HG02759 (cell line): ENCODE data around the gene PCDHGA7.
"Not testable (repeated sequence)": the region's sequence is repeated elsewhere in the genome, so short reads cannot be mapped to it uniquely, and the experiment has no call there.

Experiments used
- ATAC-seq: cut with Tn5 transposase; IDR thresholded peaks from one replicate; pipeline ENCODE4 v1.9.1; 2021; ENCODE audit warnings: mild to moderate bottlenecking, moderate library complexity; ENCODE audit not compliant: unreplicated experiment

Gene PCDHGA7

DNA sequence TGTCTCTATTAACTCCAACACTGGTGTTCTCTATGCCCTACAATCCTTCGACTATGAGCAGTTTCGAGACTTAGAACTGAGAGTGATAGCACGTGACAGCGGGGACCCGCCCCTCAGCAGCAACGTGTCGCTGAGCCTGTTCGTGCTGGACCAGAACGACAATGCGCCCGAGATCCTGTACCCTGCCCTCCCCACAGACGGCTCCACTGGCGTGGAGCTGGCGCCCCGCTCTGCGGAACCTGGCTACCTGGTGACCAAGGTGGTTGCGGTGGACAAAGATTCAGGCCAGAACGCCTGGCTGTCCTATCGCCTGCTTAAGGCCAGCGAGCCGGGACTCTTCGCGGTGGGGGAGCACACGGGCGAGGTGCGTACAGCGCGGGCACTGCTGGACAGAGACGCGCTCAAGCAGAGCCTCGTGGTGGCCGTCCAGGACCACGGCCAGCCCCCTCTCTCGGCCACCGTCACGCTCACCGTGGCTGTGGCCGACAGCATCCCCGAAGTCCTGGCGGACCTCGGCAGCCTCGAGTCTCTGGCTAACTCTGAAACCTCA lies 40.3 kb downstream of the PCDHGA7 start:
- no peak for ATAC-seq

DNA sequence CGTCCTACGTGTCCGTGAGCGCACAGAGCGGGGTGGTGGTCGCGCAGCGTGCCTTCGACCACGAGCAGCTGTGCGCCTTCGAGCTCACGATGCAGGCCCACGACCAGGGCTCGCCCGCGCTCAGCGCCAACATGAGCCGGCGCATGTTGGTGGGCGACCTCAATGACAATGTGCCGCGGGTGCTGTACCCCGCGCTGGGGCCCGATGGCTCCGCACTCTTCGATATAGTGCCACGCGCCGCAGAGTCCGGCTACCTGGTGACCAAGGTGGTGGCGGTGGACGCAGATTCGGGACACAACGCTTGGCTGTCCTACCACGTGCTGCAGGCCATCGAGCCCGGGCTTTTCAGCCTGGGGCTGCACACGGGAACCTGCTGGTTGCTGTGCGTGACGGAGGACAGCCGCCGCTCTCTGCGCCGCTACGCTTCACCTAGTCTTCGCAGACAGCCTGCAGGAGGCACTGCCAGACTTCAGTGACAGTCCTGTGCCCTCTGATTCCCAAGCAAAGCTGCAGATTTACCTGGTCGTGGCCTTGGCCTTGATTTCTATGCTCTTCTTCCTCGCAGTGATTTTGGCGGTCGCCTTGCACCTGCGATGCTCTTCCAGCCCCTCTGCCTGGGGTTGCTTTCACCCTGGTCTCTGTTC lies 45.4 kb downstream of the PCDHGA7 start:
- ATAC-seq, result no peak

DNA sequence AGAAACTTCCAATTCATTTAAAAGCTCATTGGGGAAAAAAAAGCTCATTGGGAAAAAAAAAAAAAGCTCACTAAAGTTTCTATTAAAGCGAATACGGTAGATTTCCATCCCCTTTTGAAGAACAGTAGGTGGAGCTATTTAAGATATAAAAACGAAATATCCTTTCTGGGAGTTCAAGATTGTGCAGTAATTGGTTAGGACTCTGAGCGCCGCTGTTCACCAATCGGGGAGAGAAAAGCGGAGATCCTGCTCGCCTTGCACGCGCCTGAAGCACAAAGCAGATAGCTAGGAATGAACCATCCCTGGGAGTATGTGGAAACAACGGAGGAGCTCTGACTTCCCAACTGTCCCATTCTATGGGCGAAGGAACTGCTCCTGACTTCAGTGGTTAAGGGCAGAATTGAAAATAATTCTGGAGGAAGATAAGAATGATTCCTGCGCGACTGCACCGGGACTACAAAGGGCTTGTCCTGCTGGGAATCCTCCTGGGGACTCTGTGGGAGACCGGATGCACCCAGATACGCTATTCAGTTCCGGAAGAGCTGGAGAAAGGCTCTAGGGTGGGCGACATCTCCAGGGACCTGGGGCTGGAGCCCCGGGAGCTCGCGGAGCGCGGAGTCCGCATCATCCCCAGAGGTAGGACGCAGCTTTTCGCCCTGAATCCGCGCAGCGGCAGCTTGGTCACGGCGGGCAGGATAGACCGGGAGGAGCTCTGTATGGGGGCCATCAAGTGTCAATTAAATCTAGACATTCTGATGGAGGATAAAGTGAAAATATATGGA lies 48.0 kb downstream of the PCDHGA7 start, which contains the start of gene PCDHGA12:
PCDHGA12 (plus strand) TSS at position 176 of the 782 bp plus-strand sequence; CDS start at position 429, 253 bp downstream.
- ATAC-seq, result peak; percentile 79

DNA sequence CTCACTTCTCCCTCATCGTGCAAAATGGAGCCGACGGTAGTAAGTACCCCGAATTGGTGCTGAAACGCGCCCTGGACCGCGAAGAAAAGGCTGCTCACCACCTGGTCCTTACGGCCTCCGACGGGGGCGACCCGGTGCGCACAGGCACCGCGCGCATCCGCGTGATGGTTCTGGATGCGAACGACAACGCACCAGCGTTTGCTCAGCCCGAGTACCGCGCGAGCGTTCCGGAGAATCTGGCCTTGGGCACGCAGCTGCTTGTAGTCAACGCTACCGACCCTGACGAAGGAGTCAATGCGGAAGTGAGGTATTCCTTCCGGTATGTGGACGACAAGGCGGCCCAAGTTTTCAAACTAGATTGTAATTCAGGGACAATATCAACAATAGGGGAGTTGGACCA lies 48.7 kb downstream of the PCDHGA7 start:
- ATAC-seq, result peak; percentile 54

DNA sequence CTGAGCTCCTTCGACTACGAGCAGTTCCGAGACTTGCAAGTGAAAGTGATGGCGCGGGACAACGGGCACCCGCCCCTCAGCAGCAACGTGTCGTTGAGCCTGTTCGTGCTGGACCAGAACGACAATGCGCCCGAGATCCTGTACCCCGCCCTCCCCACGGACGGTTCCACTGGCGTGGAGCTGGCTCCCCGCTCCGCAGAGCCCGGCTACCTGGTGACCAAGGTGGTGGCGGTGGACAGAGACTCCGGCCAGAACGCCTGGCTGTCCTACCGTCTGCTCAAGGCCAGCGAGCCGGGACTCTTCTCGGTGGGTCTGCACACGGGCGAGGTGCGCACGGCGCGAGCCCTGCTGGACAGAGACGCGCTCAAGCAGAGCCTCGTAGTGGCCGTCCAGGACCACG lies 49.8 kb downstream of the PCDHGA7 start:
- not testable (repeated sequence) for ATAC-seq

DNA sequence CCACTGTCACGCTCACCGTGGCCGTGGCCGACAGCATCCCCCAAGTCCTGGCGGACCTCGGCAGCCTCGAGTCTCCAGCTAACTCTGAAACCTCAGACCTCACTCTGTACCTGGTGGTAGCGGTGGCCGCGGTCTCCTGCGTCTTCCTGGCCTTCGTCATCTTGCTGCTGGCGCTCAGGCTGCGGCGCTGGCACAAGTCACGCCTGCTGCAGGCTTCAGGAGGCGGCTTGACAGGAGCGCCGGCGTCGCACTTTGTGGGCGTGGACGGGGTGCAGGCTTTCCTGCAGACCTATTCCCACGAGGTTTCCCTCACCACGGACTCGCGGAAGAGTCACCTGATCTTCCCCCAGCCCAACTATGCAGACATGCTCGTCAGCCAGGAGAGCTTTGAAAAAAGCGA lies 50.2 kb downstream of the PCDHGA7 start:
- ATAC-seq, result not testable (repeated sequence)

DNA sequence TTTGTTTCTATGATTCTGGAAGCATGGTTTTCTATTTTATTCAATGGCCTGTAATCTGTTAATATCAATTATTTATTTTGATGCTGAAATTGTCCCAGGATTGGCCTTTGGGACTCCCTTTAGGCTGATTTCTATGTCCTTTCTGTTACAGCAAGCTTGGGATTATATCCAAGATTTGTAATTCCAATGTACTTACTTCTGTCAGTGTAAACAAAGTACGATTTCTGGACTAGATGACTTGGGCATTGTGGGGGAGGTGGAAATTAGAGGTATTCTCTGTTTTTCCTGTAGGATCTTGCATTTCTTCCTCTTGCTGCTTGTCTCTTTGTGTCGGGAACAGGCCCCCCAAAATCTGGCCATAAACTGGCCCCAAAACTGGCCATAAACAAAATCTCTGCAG lies 51.5 kb downstream of the PCDHGA7 start:
- ATAC-seq, result no peak
